HG03095 (cell line): Measurements from ENCODE around the gene TOMT.

ENCODE experiments used
- ATAC-seq: cut with Tn5 transposase; IDR thresholded peaks from one replicate; pipeline ENCODE4 v1.9.1; 2021; ENCODE audit warnings: moderate library complexity; ENCODE audit not compliant: unreplicated experiment

The TOMT gene

GRCh38 chr11:72157131-72157530 lies 51.4 kb downstream of the TOMT start:
- ATAC-seq, result no peak
